Upper lobe of left lung (tissue), 4 donors: ENCODE data around the gene KCNIP3.

Experiments used
- EP300 ChIP-seq, 4 donors: sonication (generic); formaldehyde crosslinking; IDR thresholded peaks; one replicate each; pipeline ENCODE4 v1.5.1; 2017; ENCODE audit warnings: antibody characterized with exemption in 4 of 4, control low read depth in 2 of 4
- POLR2A ChIP-seq, 4 donors: fragments of 450-650 bp; IDR thresholded peaks; one replicate each; pipeline ENCODE4 v1.5.1; 2016 to 2017; ENCODE audit warnings: antibody characterized with exemption in 4 of 4, mild to moderate bottlenecking in 2 of 4
- POLR2AphosphoS5 ChIP-seq, 2 donors: sonication (generic); formaldehyde crosslinking; IDR thresholded peaks; one replicate each; pipeline ENCODE4 v1.5.1; 2017; ENCODE audit warnings: antibody characterized with exemption in 2 of 2
- TF ChIP-seq, protein P1 (sequence below), 6 experiments: fragments of 450-650 bp in 4 of 6; fragments of 200-600 bp in 2 of 6; sonication (generic) in 2 of 6; IDR thresholded peaks; one replicate each; pipeline ENCODE4 v1.5.1; 2016 to 2019; ENCODE audit warnings: antibody characterized with exemption in 6 of 6

DNA sequence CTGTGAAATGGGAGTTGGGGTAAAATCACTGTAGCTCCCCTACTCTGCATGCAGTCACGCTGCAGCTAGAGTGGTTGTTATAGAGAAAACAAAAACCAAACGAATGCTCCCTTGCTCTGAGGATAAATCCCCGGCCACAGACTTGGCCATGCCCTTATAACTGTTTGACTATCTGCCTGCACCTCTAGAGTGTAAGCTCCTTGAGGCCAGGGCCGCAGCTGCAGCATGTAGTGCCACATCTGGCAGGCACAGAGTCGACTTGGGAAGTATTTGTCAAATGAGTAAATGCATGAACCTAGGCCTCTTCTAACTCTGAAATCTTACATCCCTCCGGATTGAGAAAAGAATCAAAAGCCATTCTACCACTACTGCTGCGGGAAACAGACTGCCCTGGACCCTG lies 35.9 kb downstream of the KCNIP3 start:
- TF ChIP-seq, protein P1, sequence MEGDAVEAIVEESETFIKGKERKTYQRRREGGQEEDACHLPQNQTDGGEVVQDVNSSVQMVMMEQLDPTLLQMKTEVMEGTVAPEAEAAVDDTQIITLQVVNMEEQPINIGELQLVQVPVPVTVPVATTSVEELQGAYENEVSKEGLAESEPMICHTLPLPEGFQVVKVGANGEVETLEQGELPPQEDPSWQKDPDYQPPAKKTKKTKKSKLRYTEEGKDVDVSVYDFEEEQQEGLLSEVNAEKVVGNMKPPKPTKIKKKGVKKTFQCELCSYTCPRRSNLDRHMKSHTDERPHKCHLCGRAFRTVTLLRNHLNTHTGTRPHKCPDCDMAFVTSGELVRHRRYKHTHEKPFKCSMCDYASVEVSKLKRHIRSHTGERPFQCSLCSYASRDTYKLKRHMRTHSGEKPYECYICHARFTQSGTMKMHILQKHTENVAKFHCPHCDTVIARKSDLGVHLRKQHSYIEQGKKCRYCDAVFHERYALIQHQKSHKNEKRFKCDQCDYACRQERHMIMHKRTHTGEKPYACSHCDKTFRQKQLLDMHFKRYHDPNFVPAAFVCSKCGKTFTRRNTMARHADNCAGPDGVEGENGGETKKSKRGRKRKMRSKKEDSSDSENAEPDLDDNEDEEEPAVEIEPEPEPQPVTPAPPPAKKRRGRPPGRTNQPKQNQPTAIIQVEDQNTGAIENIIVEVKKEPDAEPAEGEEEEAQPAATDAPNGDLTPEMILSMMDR (IDR thresholded peaks at IDR 0.05) = no peak
- no peak for TF ChIP-seq POLR2A (IDR thresholded peaks at IDR 0.05)
- TF ChIP-seq POLR2AphosphoS5 (IDR thresholded peaks at IDR 0.05) = no peak
- no peak for TF ChIP-seq EP300 (IDR thresholded peaks at IDR 0.05)
